Measurements from ENCODE around the gene ELAVL2. TPM values are rescaled to one million over a fixed set of nuclear protein-coding genes. Genes with fewer than 3 reads are reported as not detected.

The ELAVL2 gene
- total RNA-seq, 4 donors from 2014 or later: 0.15 to 4.4 TPM; not detected in 2

DNA sequence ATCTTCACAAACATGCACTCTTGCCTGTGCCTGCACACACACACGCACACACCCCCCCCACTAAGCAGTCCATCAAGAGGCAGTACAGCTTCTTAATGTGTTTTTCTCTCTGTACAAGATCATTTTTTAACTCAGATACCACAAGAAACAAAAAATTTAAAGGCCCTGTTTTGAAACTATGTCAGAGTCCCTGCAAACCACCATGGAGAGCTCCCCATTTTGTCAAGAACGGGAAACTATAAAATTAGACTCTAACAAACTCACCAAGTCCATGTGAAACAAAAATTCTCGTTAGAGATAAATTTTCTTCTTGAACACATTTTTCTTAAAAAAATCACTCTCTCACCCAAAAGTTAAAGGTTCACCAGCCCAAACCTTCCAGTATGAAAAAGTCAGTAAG lies 86.3 kb downstream of the ELAVL2 start:
- Histone ChIP-seq H3K27ac (no peak overlapping the region), H3K4me1 (no peaks in the 10 kb centered on the region), H3K36me3 (no peaks in the 10 kb centered on the region), H3K4me3 (no peak overlapping the region), H3K27me3 (no peaks in the 10 kb centered on the region), H3K9me3 (no peaks in the 10 kb centered on the region)
- intact Hi-C loops (cut with DNase I; ENCODE audit: low total_unique reads): no loop called here
- DNase-seq: no peak
- no peak for TF ChIP-seq POLR2A (IDR thresholded peaks at IDR 0.05)
- TF ChIP-seq, protein P1, sequence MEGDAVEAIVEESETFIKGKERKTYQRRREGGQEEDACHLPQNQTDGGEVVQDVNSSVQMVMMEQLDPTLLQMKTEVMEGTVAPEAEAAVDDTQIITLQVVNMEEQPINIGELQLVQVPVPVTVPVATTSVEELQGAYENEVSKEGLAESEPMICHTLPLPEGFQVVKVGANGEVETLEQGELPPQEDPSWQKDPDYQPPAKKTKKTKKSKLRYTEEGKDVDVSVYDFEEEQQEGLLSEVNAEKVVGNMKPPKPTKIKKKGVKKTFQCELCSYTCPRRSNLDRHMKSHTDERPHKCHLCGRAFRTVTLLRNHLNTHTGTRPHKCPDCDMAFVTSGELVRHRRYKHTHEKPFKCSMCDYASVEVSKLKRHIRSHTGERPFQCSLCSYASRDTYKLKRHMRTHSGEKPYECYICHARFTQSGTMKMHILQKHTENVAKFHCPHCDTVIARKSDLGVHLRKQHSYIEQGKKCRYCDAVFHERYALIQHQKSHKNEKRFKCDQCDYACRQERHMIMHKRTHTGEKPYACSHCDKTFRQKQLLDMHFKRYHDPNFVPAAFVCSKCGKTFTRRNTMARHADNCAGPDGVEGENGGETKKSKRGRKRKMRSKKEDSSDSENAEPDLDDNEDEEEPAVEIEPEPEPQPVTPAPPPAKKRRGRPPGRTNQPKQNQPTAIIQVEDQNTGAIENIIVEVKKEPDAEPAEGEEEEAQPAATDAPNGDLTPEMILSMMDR (IDR thresholded peaks at IDR 0.05): no peak

DNA sequence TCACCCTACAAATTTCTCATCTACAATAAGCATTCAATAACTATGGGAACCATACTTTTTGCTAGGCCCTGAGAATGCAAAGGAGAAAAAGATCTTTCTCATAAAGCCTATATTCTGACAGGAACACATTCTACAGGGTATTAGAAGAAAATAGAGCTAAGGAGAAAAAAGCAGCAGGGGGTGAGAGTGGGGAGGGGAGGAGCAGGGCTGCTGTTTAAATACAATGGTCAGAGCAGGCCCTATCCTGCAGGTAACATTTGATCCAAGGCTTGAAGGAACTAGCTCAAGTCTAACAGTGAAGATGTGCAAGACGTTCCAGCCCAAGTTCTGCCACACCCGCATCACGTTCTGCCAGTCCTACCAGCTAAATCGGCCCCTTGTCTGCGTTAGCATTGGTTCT lies 89.7 kb downstream of the ELAVL2 start:
- TF ChIP-seq, protein P1 (IDR thresholded peaks at IDR 0.05): no peak
- TF ChIP-seq POLR2A (IDR thresholded peaks at IDR 0.05): no peak
- Histone ChIP-seq H3K4me1 (no peaks in the 10 kb centered on the region), H3K9me3 (no peaks in the 10 kb centered on the region), H3K4me3 (no peak overlapping the region), H3K36me3 (no peaks in the 10 kb centered on the region), H3K27ac (no peak overlapping the region), H3K27me3 (no peaks in the 10 kb centered on the region)
- intact Hi-C loops (cut with DNase I; ENCODE audit: low total_unique reads): no loop called here
- no peak for DNase-seq

DNA sequence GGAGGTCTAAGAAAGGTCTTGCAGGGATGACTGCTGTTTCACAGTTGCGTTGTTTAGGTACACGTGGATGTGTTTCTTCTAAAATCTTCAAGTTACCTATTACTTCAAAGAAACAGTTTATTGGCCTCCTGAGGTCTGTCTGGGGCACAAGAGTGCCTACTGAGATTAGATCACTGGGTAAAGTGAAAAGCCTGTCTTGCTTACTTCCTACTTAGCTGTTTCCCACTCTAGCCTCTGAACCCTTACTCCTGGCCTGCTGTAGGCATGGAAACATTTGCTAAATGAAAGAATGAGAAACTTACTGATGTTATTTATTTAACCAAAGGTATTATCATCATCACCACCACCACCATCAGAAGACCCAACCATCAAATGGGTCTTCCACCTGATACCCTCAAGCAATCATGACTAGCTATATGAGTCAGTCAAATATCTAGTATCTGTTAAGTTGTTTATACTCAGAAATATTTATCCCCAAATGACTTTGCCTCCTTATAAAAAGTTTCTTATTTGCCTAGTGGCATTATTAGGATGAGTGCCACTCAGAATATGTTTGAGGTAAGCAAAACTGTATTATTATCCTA lies 92.5 kb downstream of the ELAVL2 start:
- Histone ChIP-seq H3K4me3 (no peak overlapping the region), H3K9me3 (no peaks in the 10 kb centered on the region), H3K27ac (no peak overlapping the region), H3K4me1 (no peaks in the 10 kb centered on the region), H3K36me3 (no peaks in the 10 kb centered on the region), H3K27me3 (no peaks in the 10 kb centered on the region)
- DNase-seq: no peak
- TF ChIP-seq POLR2A (IDR thresholded peaks at IDR 0.05): no peak
- TF ChIP-seq, protein P1 (IDR thresholded peaks at IDR 0.05): no peak
- intact Hi-C loops (cut with DNase I; ENCODE audit: low total_unique reads): no loop called here

DNA sequence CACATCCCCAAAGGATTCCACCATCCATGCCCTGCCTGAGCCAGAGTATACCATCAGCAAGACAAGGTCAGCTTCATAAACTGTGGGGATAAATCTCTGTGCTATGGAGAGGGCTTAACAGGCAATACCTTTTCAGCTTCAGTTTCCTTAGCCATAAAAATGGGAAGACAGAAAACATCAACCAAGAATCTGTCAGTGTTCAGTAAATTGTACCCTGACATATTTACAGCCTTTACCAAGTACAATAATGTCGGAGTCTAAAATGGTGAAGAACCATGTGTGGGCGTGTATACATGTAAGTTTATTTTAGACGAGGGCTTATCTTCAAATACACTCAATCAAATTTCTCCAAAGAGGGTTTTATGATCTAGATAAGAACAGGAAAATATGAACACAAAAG lies 94.7 kb downstream of the ELAVL2 start:
- Histone ChIP-seq H3K4me1 (no peaks in the 10 kb centered on the region), H3K9me3 (no peaks in the 10 kb centered on the region), H3K4me3 (no peak overlapping the region), H3K36me3 (no peaks in the 10 kb centered on the region), H3K27ac (no peak overlapping the region), H3K27me3 (no peaks in the 10 kb centered on the region)
- intact Hi-C loops (cut with DNase I; ENCODE audit: low total_unique reads): no loop called here
- TF ChIP-seq, protein P1 (IDR thresholded peaks at IDR 0.05): no peak
- TF ChIP-seq POLR2A (IDR thresholded peaks at IDR 0.05): no peak
- no peak for DNase-seq

DNA sequence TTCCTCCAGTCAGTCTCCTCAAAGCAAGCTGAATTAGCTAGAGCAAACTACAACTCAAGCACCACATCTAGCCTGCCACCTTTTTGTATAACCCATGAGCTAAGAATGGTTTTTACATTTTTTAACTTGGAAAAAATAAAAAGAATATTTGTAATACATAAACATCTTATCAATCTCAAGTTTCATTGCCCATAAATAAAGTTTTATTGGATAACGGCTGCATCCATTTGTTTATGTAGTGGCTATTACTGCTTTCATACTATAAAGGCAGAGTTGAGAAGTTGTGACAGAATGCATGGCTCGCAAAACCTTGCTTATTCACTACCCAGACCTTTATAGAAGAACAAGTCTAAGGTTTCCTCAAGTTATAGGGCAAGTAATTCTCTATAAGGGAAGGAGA lies 95.7 kb downstream of the ELAVL2 start:
- H3K36me3 ChIP-seq: no peaks in the 10 kb centered on the region
- no peak overlapping the region for H3K27ac ChIP-seq
- no peak overlapping the region for H3K4me3 ChIP-seq
- intact Hi-C loops (cut with DNase I; ENCODE audit: low total_unique reads): no loop called here
- TF ChIP-seq, protein P1 (IDR thresholded peaks at IDR 0.05): no peak
- TF ChIP-seq POLR2A (IDR thresholded peaks at IDR 0.05): no peak
- no peaks in the 10 kb centered on the region for H3K27me3 ChIP-seq
- DNase-seq: no peak
- H3K4me1 ChIP-seq: no peaks in the 10 kb centered on the region
- no peaks in the 10 kb centered on the region for H3K9me3 ChIP-seq
